Sigmoid colon (tissue), 3 donors: ENCODE data around the gene SUMO3.

Experiments used
- POLR2A ChIP-seq, 2 donors: fragments of 450-650 bp; IDR thresholded peaks; one replicate each; pipeline ENCODE4 v1.6.1; 2016; ENCODE audit warnings: antibody characterized with exemption in 2 of 2, mild to moderate bottlenecking in 2 of 2, moderate library complexity in 2 of 2
- TF ChIP-seq, protein P1 (sequence below), 4 experiments: fragments of 450-650 bp in 3 of 4; fragments of 200-600 bp in 1 of 4; IDR thresholded peaks; one replicate each; pipeline ENCODE4 v1.5.1; 2016 to 2019; ENCODE audit warnings: antibody characterized with exemption in 4 of 4, mild to moderate bottlenecking in 3 of 4, moderate library complexity in 2 of 4

DNA sequence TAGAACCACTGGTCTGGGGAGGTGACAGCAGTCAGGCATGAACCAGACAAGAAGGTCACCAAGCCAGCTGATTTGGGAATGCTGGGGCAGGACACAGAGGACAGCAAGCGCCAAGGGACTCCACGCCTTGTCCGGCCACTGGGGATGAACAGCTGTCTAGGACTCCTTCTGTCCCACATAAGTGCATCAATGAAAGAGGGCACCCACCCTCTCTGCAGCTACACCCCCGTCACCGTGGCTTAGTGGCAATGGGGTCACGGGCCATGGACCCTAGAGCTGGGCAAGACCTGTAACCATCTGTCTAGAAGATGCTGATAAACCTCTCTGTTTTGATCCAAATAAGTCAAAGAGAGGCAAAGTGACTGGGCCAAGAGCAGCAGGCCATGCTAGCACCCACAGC lies 33.1 kb downstream of the SUMO3 start:
- TF ChIP-seq POLR2A (IDR thresholded peaks at IDR 0.05), result no peak
- TF ChIP-seq, protein P1, sequence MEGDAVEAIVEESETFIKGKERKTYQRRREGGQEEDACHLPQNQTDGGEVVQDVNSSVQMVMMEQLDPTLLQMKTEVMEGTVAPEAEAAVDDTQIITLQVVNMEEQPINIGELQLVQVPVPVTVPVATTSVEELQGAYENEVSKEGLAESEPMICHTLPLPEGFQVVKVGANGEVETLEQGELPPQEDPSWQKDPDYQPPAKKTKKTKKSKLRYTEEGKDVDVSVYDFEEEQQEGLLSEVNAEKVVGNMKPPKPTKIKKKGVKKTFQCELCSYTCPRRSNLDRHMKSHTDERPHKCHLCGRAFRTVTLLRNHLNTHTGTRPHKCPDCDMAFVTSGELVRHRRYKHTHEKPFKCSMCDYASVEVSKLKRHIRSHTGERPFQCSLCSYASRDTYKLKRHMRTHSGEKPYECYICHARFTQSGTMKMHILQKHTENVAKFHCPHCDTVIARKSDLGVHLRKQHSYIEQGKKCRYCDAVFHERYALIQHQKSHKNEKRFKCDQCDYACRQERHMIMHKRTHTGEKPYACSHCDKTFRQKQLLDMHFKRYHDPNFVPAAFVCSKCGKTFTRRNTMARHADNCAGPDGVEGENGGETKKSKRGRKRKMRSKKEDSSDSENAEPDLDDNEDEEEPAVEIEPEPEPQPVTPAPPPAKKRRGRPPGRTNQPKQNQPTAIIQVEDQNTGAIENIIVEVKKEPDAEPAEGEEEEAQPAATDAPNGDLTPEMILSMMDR (IDR thresholded peaks at IDR 0.05), result no peak
